Sigmoid colon (tissue), 4 donors: Measurements from ENCODE around the gene ZFP36L2.

Experiments used
- CTCF ChIP-seq, 4 experiments: fragments of 450-650 bp in 3 of 4; fragments of 200-600 bp in 1 of 4; IDR thresholded peaks; one replicate each; pipeline ENCODE4 v1.5.1; 2016 to 2019; ENCODE audit warnings: antibody characterized with exemption in 4 of 4, mild to moderate bottlenecking in 3 of 4, moderate library complexity in 2 of 4
- EP300 ChIP-seq, 4 donors: sonication (generic); formaldehyde crosslinking; IDR thresholded peaks; one replicate each; pipeline ENCODE4 v1.6.1; 2017; ENCODE audit warnings: antibody characterized with exemption in 4 of 4
- POLR2AphosphoS5 ChIP-seq, 4 donors: sonication (generic); formaldehyde crosslinking; IDR thresholded peaks; one replicate each; pipeline ENCODE4 v1.6.1; 2017; ENCODE audit warnings: antibody characterized with exemption in 4 of 4

GRCh38 chr2:43179942-43180341, 46.5 kb downstream of the ZFP36L2 start:
- TF ChIP-seq CTCF (IDR thresholded peaks at IDR 0.05): no peak
- TF ChIP-seq EP300 (IDR thresholded peaks at IDR 0.05): no peak
- TF ChIP-seq POLR2AphosphoS5 (IDR thresholded peaks at IDR 0.05): no peak
